Adrenal gland (tissue), 12 donors: Measurements from ENCODE around the gene MCM10. TPM values are rescaled to one million over a fixed set of nuclear protein-coding genes. Genes with fewer than 3 reads are reported as not detected.
A peak's percentile ranks its signal among the peaks of the same experiment; 100 is the strongest.

Source experiments
- DNase-seq, 7 donors: peaks; one replicate each; pipeline ENCODE4 v3.0.0-alpha.2; 2019 to 2020
- H3K27ac ChIP-seq, 5 donors: fragments of 200-600 bp; sonication (generic) in 4 of 5; 1 replicate in 3 of 5; 2 replicates in 2 of 5; pipeline versions ENCODE4 v1.5.1 to v1.8.0; 2016 to 2020; ENCODE audit warnings: mild to moderate bottlenecking in 1 of 5
- H3K27me3 ChIP-seq: fragments of 200-600 bp; 2 replicates; pipeline ENCODE4 v1.8.0; 2021
- H3K36me3 ChIP-seq, 2 donors: fragments of 200-600 bp; replicated peaks in 1 of 2; 1 replicate in 1 of 2; 2 replicates in 1 of 2; pipeline versions ENCODE4 v1.5.1 to v1.8.0; 2018 to 2022
- H3K4me1 ChIP-seq, 2 donors: fragments of 200-600 bp; replicated peaks in 1 of 2; 1 replicate in 1 of 2; 2 replicates in 1 of 2; pipeline versions ENCODE4 v1.5.1 to v1.8.0; 2018 to 2021
- H3K4me3 ChIP-seq, 4 donors: fragments of 200-600 bp; sonication (generic) in 3 of 4; one replicate each; pipeline ENCODE4 v1.5.1; 2016 to 2018
- H3K9me3 ChIP-seq, 3 donors: fragments of 200-600 bp; sonication (generic) in 1 of 3; replicated peaks in 1 of 3; 1 replicate in 2 of 3; 2 replicates in 1 of 3; pipeline versions ENCODE4 v1.5.1 to v1.8.0; 2016 to 2021
- CTCF ChIP-seq, 6 experiments: fragments of 450-650 bp in 4 of 6; fragments of 200-600 bp in 2 of 6; sonication (generic) in 1 of 6; IDR thresholded peaks; 1 replicate in 5 of 6; 2 replicates in 1 of 6; pipeline versions ENCODE4 v1.5.1 to v1.8.0; 2016 to 2021; ENCODE audit warnings: antibody characterized with exemption in 6 of 6, mild to moderate bottlenecking in 2 of 6, moderate library complexity in 1 of 6
- POLR2A ChIP-seq, 2 donors: fragments of 450-650 bp; IDR thresholded peaks; one replicate each; pipeline ENCODE4 v1.6.1; 2017; ENCODE audit warnings: antibody characterized with exemption in 2 of 2, mild to moderate bottlenecking in 2 of 2, moderate library complexity in 1 of 2
- WGBS, 4 donors: extraction: QIAGEN DNeasy Blood & Tissue Kit in 2 of 4; methylation state at CpG; one replicate each; pipeline versions ENCODE4 v1.1.5 to v1.1.7; 2013 to 2017; 5-methylcytosine and 5-hydroxymethylcytosine counted together
- intact Hi-C, 2 donors: fragments of 100-400 bp; cut with DNase I; formaldehyde crosslinking; loops; one replicate each; pipeline versions ENCODE4 v1.14.1 to v1.15.0; 2022 to 2023
- polyA plus RNA-seq, 3 donors: library from polyadenylated mRNA; stranded (reverse); fragments of 200-250 nt in 2 of 3; fragments of 350-450 nt in 1 of 3; fragmentation: Illumina TruSeq in 1 of 3; extraction: RNeasy Lipid Tissue Mini Kit (QIAGEN cat#74804) in 1 of 3; gene quantifications; one replicate each; pipeline ENCODE4 v1.2.3, GENCODE V29; 2013 to 2014
- total RNA-seq, 9 donors: library from RNA; depleted of rRNA in 4 of 9; stranded (reverse); fragments of >200 nt in 4 of 9; fragments of 120-200 nt in 1 of 9; fragmentation: NEBNext Ultra II Directional in 1 of 9; extraction: Animal tissue kit (Norgen Biotek cat#: 25700) in 1 of 9; gene quantifications; one replicate each; pipeline versions ENCODE4 v1.1.0 to v1.2.4, GENCODE V29; 2013 to 2023
- donor health status: healthy with polysubstance abuse.
- donor health status: Bipolar disorder and iron deficiency.
- donor health status: DM: yes; HTN: yes; CAD: no.
- donor health status: DM: no; HTN: no; CAD: no.
- donor health status: DM: no; HTN: no; CAD: no.
- donor health status: DM: yes; HTN: yes; CAD: no.

Gene MCM10
- total and polyA plus RNA-seq, 12 donors: 0.08 to 6.6 (median 0.57) TPM

DNA sequence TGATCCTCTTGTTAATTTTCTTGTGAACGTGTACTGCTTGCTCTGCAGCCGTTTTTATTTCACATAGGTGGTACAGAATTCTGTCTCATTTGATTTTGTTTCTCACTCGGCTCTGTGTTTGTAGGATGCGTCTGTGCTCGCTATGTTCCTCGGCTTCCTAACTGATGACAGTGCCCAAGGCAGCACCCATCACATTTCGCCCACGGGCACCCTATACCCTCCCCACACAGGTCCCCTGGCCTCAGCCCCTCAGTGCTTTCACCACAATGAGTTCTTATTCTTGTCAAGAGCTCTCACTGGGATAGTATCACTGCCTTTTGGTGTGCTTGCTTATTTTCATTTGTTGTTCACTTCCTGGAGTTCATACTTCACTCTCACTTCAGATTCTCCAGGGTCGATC is 44.7 kb downstream of the MCM10 start:
- DNase-seq: no peak
- no peak overlapping the region for H3K27ac ChIP-seq
- H3K36me3 ChIP-seq: no peaks in the 10 kb centered on the region
- no peaks in the 10 kb centered on the region for H3K27me3 ChIP-seq
- H3K4me1 ChIP-seq: no peaks in the 10 kb centered on the region
- WGBS, 4 donors: 87 to 90% (median 88%) methylated on average over 9 of the region's 9 CpGs
- no peaks in the 10 kb centered on the region for H3K9me3 ChIP-seq
- H3K4me3 ChIP-seq: no peak overlapping the region
- TF ChIP-seq CTCF (IDR thresholded peaks at IDR 0.05) (no peak), POLR2A (IDR thresholded peaks at IDR 0.05) (no peak)
- intact Hi-C loops: loop anchor here (10.0 kb wide), 1 partner anchor 99 kb away; the partner anchor contains the start of gene PHYH (in 2 of the 2)

DNA sequence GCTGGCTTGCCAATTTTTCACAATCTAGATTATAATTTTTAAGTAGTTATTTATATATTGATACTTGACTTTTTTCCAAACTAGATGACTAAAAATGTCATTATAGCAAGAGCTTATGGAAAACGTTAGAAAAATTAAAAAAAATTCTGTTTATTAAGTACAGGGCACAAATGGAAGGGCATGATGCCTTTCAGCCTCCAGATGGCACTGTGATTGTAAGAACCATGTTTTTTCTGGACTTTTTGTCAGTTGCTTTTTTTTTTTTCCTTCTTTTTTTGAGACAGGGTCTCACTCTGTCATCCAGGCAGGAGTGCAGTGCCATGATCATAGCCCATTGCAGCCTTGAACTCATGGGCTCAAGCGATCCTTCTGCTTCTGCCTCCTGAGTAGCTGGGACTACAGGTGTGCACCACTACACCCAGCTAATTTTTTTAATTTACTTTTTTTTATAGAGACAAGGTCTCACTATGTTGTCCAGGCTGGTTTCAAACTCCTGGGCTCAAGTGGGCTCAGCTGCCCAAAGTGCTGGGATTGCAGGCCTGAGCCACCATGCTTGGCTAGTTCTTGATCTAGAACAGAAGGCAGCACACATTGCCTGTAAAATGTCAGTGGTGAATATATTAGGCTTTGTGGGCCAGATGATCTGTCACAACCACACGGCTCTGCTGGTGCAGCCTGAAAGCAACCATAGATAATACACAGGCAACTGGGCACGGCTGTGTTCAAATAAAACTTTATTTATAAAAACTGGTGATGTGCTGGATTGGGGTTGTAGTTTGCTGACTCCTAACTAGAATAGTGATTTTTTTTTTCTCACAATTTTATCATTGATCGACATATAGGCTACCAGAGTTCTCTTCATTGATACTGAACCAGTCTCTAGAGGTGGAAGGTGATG is 45.4 kb downstream of the MCM10 start:
- no peaks in the 10 kb centered on the region for H3K36me3 ChIP-seq
- H3K9me3 ChIP-seq: no peaks in the 10 kb centered on the region
- no peak overlapping the region for H3K4me3 ChIP-seq
- DNase-seq: peak in 3 of 7 donors; percentile 25 to 39 (median 26)
- intact Hi-C loops: loop anchor here (10.0 kb wide), 1 partner anchor 98 kb away; the partner anchor contains the start of gene PHYH (in 2 of the 2)
- WGBS, 4 donors: 56 to 76% (median 70%) methylated on average over 4 to 5 of the region's 5 CpGs
- no peaks in the 10 kb centered on the region for H3K4me1 ChIP-seq
- H3K27ac ChIP-seq: no peak overlapping the region
- no peaks in the 10 kb centered on the region for H3K27me3 ChIP-seq
- TF ChIP-seq CTCF (IDR thresholded peaks at IDR 0.05): peak; percentile 13 to 56 (median 38)
- TF ChIP-seq POLR2A (IDR thresholded peaks at IDR 0.05): no peak

- DNase-seq: no peak
- Histone ChIP-seq H3K9me3 (no peaks in the 10 kb centered on the region), H3K4me1 (no peaks in the 10 kb centered on the region), H3K27me3 (no peaks in the 10 kb centered on the region), H3K4me3 (no peak overlapping the region), H3K27ac (no peak overlapping the region), H3K36me3 (no peaks in the 10 kb centered on the region)
- intact Hi-C loops: no loop called here
- 83 to 94% (median 89%) methylated on average over 7 of the region's 7 CpGs for WGBS, 4 donors
- no peak for TF ChIP-seq CTCF (IDR thresholded peaks at IDR 0.05)
- no peak for TF ChIP-seq POLR2A (IDR thresholded peaks at IDR 0.05)
Observed at GRCh38 chr10:13213163-13213562, 51.8 kb downstream of the MCM10 start.

- Histone ChIP-seq H3K4me3 (no peak overlapping the region), H3K4me1 (no peaks in the 10 kb centered on the region), H3K36me3 (no peaks in the 10 kb centered on the region), H3K9me3 (no peaks in the 10 kb centered on the region), H3K27ac (no peak overlapping the region), H3K27me3 (no peaks in the 10 kb centered on the region)
- 91 to 98% (median 93%) methylated on average over 4 of the region's 4 CpGs for WGBS, 4 donors
- DNase-seq: no peak
- TF ChIP-seq CTCF (IDR thresholded peaks at IDR 0.05) (no peak), POLR2A (IDR thresholded peaks at IDR 0.05) (no peak)
- intact Hi-C loops: no loop called here
Observed at GRCh38 chr10:13218878-13219277, 57.5 kb downstream of the MCM10 start.
